ENCODE results near the gene FGF5. TPM values are rescaled to one million over a fixed set of nuclear protein-coding genes. Genes with fewer than 3 reads are reported as not detected.

Gene FGF5
- total RNA-seq, 1 experiment from 2014 or later: not detected

DNA sequence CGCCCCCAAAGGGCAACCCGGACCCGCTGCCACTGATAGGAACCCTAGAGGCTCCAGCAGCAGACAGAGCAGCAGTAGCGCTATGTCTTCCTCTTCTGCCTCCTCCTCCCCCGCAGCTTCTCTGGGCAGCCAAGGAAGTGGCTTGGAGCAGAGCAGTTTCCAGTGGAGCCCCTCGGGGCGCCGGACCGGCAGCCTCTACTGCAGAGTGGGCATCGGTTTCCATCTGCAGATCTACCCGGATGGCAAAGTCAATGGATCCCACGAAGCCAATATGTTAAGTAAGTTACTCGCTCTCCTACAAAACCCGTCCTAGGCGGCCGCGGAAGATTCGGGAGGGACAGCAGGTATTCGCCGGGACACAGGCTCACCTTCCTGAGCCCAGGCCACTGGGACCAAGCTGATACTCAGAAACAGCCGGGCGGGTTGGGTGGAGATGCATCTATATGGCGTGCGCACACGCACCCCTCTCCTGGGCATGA, 477 bp downstream of the FGF5 start:
- H2BK120ac ChIP-seq (ENCODE audit: low read depth, low read length, poor library complexity, severe bottlenecking): no peak overlapping the region
- Mint-ChIP-seq H3K27me3 (ENCODE audit: low read depth) (peaks cover 100% of the 10 kb centered on the region), H3K4me3 (peak overlapping the region; percentile 71 to 87), H3K36me3 (ENCODE audit: insufficient read depth in 1 of 3, low read depth in 3 of 3) (no peaks in the 10 kb centered on the region), H3K9me3 (no peaks in the 10 kb centered on the region; a peak in 1 of 5 replicates), H3K27ac (no peak overlapping the region), H3K4me1 (peaks cover 33 to 50% of the 10 kb centered on the region in 2 experiments)
- no peak overlapping the region for H4K5ac ChIP-seq (ENCODE audit: insufficient read length, low read depth, low read length)
- H3K18ac ChIP-seq (ENCODE audit: insufficient read length, low read depth, low read length): no peak overlapping the region
- H4K91ac ChIP-seq (ENCODE audit: insufficient read length, low read depth, low read length): no peak overlapping the region
- DNase-seq: peak; percentile 68
- H2BK12ac ChIP-seq (ENCODE audit: insufficient read length, low read depth, low read length): no peak overlapping the region
- H3K23me2 ChIP-seq (ENCODE audit: insufficient read length, low read depth, low read length, poor library complexity, severe bottlenecking): peaks cover 21% of the 10 kb centered on the region
- H3K79me2 ChIP-seq (ENCODE audit: insufficient read depth, low read length): no peaks in the 10 kb centered on the region
- H3K23ac ChIP-seq (ENCODE audit: insufficient read length, low read depth, low read length): no peak overlapping the region
- H3K27me3 ChIP-seq (ENCODE audit: insufficient read depth, low read length): peaks cover 79% of the 10 kb centered on the region
- no peak overlapping the region for H2AK5ac ChIP-seq (ENCODE audit: insufficient read length, low read length)
- no peaks in the 10 kb centered on the region for H3K4me1 ChIP-seq (ENCODE audit: insufficient read depth, low read length)
- no peak overlapping the region for H2BK20ac ChIP-seq (ENCODE audit: low read depth, low read length, poor library complexity, severe bottlenecking)
- no CpG with 5 or more reads among the region's 25 CpGs for WGBS (ENCODE audit: extremely low coverage, insufficient read length, low lambda C conversion rate)
- no peak for TF ChIP-seq CTCF (conservative IDR thresholded peaks at IDR 0.05)
- H3K27ac ChIP-seq (ENCODE audit: insufficient read length, low read depth, low read length): no peak overlapping the region
- H3K9ac ChIP-seq (ENCODE audit: extremely low read depth, insufficient read length, low read length): no peak overlapping the region
- H3K9me3 ChIP-seq (ENCODE audit: control insufficient read depth, low read depth, low read length): no peaks in the 10 kb centered on the region
- H3K4ac ChIP-seq (ENCODE audit: low read depth, low read length): no peak overlapping the region
- no peak overlapping the region for H3T11ph ChIP-seq (ENCODE audit: low read length)
- no peak overlapping the region for H4K8ac ChIP-seq (replicated peaks; ENCODE audit: insufficient read length, low read depth, low read length)
- no peak overlapping the region for H2BK5ac ChIP-seq (ENCODE audit: insufficient read length, low read length)
- peak overlapping the region; percentile 82 for H3K4me2 ChIP-seq (ENCODE audit: insufficient read depth, insufficient read length, low read length)
- H3K14ac ChIP-seq (ENCODE audit: insufficient read depth, low read length): no peak overlapping the region
- H4K20me1 ChIP-seq (ENCODE audit: control insufficient read depth, insufficient read depth, insufficient read length): no peaks in the 10 kb centered on the region
- no peak overlapping the region for H3K56ac ChIP-seq (ENCODE audit: insufficient read length, low read depth, low read length)
- H2AFZ ChIP-seq (ENCODE audit: low read length): no peak overlapping the region
- no peak overlapping the region for H2BK15ac ChIP-seq (ENCODE audit: low read depth, low read length)
- no peaks in the 10 kb centered on the region for H3K79me1 ChIP-seq (ENCODE audit: insufficient read depth, low read depth, low read length, poor library complexity, severe bottlenecking)
